GM18909 (cell line): ENCODE results near the gene SLC5A11.
"Not testable (repeated sequence)": the region's sequence is repeated elsewhere in the genome, so short reads cannot be mapped to it uniquely, and the experiment has no call there.

Experiments used
- ATAC-seq: cut with Tn5 transposase; IDR thresholded peaks from one replicate; pipeline ENCODE4 v1.9.1; 2021; ENCODE audit warnings: mild to moderate bottlenecking; ENCODE audit not compliant: unreplicated experiment, poor library complexity

The SLC5A11 gene, protein sequence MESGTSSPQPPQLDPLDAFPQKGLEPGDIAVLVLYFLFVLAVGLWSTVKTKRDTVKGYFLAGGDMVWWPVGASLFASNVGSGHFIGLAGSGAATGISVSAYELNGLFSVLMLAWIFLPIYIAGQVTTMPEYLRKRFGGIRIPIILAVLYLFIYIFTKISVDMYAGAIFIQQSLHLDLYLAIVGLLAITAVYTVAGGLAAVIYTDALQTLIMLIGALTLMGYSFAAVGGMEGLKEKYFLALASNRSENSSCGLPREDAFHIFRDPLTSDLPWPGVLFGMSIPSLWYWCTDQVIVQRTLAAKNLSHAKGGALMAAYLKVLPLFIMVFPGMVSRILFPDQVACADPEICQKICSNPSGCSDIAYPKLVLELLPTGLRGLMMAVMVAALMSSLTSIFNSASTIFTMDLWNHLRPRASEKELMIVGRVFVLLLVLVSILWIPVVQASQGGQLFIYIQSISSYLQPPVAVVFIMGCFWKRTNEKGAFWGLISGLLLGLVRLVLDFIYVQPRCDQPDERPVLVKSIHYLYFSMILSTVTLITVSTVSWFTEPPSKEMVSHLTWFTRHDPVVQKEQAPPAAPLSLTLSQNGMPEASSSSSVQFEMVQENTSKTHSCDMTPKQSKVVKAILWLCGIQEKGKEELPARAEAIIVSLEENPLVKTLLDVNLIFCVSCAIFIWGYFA

DNA sequence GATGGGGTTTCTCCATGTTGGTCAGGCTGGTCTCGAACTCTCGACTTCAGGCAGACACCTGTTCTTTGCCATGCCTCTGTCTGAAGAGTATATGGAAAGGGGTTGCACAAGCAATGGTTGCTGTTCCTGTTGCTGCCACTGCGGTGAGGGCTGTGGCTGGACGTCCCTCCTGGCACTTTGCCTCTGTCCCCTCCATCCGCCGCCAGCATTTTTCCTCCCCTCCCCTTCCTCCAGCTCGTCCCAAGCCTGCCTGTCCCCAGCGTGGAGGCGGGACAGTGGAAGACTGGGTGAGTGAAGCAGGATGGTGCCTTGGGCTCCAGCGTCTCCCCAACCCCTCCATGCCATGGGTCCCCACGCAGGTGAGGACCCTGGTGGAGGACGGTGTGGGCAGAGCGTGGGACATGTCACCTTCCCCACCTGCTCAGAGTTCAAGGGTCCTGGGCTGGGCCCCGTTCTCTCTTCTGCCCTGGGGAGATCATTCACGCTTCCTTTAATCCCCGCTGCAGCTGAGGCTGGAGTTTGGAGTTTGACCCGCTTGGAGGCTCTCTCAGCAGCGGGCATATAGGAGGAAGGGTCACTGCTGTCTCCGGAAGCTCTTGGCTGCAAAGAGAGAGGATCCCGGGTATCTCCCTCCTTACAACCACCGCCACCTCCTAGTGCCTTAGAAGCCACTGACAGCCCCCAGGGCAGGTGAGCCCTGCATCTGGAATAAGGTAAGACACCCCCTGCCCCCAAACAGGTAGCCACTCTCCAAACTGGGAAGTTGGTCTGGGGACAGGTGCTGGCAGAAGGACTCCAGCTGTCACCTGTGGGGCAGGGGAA is at the start of gene SLC5A11:
SLC5A11 (plus strand) TSS at position 238 of the 822 bp plus-strand sequence. CDS start 12,681 bp downstream, outside the sequence.
- ATAC-seq, result no peak

DNA sequence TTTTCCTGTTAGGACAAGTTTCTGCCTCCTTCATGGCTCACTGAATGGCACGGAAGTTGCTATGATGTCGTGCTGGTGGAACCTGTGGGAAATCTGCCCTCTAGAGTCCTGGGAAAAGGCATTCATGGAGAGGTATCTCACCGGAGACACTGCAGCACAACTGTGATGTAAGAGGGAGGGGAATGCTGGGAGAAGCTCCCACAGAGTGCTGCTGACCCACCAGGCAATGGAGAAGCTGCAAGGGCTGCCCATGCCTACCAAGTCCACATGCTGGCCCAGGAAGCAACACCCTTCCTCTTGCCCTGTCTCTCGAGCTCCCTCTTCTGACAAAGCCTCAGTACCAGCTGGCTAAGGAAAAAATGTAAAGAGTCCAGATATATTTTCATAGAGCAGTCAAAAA is 45.2 kb upstream of the SLC5A11 start:
- no peak for ATAC-seq

DNA sequence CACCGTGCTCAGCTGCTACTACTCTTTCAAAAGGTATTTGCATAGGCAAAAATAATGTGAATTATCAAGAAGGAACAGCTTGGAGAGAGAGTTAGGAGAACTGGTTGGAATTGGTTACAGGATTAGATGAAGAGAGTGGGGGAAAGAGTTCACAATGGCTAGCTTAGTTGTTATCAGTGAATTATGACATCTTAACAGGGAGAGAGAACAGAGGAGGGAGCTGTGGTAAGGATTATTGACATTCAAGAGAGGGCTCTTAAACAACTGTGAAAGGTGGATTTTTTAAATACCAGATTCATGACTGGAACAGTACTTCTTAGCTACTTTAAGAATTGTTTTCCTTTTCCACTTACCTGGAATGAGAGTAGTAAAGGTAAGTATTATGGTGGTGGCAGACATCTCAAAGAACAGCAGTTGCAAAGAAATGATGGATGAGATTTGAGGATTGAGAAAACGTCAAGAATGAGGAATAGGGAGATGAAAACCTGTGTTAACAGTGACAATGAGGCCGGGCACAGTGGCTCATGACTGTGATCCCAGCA is 43.9 kb upstream of the SLC5A11 start:
- no peak for ATAC-seq

DNA sequence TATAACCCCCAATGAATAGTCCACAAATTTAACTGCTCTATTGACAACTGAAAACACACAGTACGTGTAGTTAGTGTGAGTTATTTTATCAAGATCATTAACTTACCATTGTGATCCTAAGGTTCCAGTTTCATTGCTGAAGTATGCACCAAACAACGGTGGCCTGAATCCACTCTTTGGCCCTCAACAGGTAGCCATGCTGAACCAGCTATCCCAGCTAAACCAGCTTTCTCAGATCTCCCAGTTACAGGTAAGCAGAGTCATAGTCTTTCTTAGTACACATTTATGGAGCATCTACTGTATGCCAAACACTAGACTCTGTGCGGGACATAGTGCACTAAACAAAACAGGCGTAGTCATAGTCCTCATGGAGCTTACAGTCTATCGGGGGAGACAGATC is 40.3 kb upstream of the SLC5A11 start:
- ATAC-seq, result no peak

DNA sequence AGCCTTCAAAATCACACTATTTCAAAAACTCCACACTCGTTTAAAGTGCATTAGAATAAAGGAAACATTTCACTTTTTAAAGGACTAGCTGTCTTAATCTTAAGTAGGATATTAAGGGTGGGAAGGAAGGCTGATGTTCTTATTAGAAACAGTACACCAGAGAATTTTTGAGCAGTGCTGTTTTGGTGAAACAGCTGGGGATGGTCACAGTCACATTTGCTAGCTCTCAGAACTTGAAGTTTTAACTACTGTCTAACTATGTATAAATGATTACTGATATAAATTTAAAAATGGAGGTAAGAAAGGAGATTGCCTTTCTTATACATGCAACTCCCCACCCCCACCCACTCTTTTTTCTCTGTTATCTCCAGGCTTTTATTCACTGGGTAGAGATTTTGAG is 38.5 kb upstream of the SLC5A11 start:
- no peak for ATAC-seq

DNA sequence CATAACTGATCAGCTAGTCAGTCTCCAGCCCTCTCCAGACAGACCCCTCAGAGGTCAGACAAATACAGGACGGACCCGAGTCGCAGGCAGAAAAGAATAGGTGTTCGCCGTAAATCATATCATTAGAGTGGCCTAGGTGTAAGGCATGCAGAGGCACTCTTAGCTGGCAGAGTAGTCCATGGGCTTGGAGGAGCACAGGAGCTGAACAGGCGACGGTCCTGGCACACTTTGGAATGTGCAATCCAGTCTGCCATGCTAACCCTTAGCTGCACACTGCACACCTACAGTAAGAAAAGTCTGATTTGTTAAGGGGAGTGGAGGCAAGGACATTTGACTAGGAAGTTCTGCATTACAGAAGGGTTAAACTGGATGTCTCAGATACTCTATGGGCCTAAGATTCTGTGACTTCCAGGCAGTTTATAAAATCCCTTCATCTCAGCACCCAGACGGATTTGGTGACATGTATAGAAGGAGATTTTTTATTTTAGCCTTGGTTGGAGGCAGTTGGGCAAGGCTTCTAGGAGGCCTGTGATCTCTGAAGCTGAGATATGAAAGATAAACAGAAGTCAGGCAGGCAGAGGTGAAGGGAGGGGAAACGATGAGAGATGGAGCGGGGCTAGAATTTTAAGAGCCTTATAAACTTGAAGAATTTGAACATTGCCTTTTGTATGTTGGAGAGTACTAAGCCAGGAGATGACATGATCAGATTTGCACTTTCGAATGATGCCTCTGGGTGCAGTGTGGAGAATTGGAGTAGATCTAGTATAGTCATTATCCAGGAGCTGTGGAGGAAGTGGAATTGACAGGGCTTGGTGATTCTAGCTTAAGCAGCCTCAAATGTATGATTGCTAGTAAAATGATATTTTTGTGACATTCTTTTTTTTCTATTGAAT is 34.6 kb upstream of the SLC5A11 start:
- ATAC-seq, result no peak

DNA sequence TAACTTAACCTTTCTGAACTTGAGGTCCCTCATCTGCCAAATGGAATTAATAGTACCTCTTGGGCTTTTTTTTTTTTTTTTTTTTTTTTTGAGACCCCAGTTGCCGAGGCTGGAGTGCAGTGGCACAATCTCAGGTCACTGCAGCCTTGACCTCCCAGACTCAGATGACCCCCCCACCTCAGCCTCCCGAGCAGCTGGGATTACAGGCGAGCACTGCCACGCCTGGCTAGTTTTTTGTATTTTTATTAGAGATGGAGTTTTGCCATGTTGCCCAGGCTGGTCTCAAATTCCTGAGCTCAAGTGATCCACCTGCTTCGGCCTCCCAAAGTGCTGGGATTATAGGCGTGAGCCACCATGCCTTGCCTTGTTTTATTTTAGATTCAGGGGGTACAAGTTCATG is 33.0 kb upstream of the SLC5A11 start:
- ATAC-seq, result not testable (repeated sequence)

DNA sequence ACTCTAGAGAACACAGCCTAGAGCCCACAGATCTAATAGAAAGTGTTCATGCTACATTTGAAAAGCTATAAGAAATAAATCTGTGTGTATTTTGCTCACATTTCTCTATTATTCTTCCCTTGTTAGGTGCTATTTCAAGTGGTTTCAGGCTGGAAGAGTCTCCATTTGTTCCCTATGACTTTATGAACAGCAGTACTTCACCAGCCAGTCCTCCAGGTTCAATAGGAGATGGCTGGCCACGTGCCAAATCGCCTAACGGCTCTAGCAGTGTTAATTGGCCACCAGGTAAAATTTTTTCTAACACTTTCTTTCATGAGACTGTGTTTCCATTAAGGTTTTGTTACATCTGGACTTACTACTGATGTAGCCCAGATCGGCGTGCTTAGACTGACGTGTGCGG is 30.7 kb upstream of the SLC5A11 start:
- no peak for ATAC-seq

DNA sequence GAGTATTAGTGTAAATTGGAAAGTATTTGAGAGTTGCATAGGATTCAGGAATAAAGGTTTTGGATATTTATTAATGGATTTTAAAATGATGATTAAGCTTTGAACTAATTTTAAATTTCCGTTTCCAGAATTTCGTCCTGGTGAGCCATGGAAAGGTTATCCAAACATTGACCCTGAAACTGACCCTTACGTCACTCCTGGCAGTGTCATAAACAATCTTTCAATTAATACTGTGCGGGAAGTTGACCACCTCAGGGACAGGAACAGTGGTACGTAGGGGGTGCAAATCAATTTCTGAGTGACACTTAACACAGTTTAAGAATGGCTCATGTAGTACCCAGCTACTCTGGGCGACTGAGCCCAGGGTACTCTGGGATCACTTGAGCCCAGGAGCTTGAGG is 29.1 kb upstream of the SLC5A11 start:
- no peak for ATAC-seq

DNA sequence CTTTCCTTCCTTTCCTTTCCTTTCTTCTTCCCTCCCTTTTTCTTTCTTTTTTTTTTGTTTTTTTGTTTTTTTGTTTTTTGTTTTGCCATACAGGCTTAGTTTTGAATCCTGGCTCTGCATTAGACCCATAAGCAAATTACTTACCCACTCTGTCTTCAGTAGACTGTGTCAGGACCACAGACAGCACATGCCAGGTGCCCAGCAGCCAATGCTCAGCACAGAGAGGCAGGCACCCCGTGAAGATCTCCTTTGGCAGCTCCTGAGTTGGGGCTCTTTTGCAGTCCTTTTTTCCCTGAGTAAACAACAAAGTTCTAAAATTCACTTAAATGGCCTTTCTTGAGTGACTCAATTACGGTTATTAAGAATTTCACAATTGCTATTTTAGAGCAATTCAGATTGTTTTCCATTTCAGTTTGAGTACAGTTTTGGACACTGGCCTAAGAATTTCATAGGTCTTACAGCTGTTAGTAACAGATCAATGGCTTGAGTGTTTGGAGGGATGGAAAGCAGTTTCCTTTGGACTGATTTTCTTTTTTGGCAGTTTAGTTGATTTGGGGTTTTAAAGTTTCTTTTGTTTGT is 26.2 kb upstream of the SLC5A11 start:
- no peak for ATAC-seq

DNA sequence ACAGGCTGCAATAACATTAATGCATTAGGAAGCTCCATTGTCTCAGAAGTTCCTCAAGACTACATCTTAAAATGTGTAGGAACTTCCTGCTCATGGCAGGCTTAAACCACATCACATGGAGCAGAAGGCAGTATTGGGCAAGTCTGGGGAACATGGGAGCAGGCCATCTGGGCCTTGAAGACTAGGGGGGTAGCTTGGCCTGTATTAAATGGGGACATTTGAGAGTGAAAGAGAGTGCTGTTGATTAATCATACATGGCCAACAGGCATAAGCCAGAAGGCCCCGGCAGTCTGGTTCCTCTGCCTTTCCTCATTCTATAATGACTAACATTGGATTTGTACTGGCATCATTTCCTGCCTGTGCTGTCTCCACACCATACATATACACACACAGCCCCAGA is 25.2 kb upstream of the SLC5A11 start:
- ATAC-seq, result no peak

DNA sequence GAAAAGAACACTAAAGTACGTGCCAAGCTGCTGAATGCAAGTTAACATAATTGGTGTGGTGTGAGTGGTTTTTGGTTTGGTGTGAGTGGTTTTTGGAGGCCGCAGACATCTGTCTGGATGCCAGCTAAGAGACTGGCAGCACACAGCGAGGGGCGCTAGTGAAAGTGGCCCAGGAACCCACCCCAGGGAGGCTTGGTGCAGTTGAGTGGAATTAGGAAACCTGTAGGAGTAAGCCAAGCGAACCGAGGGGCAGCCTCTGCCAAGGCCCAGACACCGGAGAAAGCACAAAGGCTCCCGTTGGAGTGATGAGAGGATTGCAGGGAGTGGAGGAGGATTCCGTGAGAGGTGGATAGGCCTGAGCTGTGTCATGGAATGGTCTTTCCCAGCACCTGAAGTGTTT is 24.6 kb upstream of the SLC5A11 start:
- ATAC-seq, result no peak

DNA sequence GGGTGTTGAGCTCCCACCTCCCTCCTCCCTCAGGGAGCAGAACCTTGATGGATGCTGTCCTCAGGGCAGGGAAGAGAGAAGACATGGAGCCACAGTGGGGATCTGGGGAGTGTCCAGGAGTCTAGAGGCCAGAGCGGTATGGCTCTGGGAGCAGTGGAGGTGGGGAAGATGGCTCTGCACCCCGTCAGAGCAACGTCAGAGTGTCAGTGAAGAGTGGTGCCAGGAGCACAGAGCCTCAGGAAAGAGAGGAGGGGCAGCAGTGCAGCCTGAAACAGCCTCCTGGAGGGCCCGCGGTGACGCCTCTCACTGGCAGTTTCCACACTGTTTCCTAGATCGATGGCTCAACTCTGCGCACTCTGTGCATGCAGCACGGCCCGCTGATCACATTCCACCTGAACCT is 23.2 kb upstream of the SLC5A11 start:
- ATAC-seq, result no peak

DNA sequence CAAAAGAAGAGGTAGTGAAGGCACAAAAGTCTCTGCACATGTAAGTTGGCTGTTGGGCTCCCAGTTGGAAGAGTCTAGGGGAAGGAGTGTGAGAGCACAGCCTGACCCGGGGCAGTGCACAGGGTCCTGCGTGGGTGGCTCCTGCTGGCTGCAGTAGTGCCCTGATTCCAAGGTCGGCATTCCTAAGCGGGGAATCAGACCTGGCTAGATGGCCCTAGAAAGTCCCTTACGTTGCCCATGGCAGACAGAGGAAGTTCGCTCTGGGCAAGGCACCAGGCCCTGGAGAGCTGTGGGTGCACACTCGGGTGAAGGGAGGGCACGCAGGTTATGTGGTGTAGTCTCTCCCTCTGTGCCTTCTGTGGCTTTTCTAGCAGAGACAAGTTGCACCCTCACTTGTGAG is 22.8 kb upstream of the SLC5A11 start:
- ATAC-seq, result no peak

DNA sequence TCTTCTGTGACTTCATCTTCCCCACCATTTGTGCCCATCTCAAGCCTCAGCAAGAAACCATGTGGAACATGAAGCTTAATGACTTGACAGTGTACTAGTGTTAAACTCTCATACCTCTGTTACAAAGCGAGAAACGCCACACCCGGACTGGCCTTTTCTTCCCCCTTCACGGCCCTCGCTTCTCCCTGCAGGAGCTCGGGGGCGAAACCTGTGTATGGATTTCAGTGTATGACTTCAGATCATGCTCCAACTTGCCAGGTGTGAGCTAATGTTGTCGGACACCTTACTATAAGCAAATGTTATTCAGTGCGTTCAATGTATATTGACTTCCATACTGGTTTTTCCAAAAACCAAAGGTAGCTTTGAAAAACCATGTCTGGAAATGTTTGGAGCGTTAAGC is 20.1 kb upstream of the SLC5A11 start:
- no peak for ATAC-seq

DNA sequence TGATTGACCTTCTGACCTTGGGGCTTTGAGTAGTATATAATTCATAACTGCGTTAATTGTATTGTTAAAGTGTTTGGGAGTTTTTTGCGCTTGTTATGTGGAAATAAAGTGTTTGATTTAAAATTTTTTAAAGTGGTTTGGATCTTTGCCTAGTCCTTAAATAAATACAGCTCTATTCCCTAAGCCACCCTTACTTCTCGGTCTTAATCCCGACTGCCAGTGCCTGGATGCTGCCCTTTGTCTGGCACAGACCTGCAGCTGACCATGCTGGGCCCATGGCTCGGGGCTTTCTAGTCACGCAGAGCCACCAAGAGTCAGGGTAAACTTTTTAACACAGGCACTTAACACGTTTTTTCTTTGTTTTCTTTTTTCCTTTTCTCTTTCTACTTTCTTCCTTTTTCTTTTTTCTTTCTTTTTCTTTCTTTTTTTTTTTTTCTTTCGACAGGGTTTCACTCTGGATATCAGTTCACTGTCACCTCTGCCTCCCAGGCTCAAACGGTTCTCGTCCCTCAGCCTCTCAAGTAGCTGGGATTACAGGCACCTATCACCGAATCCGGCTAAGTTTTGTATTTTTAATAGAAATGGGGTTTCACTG is 19.6 kb upstream of the SLC5A11 start:
- ATAC-seq, result no peak

DNA sequence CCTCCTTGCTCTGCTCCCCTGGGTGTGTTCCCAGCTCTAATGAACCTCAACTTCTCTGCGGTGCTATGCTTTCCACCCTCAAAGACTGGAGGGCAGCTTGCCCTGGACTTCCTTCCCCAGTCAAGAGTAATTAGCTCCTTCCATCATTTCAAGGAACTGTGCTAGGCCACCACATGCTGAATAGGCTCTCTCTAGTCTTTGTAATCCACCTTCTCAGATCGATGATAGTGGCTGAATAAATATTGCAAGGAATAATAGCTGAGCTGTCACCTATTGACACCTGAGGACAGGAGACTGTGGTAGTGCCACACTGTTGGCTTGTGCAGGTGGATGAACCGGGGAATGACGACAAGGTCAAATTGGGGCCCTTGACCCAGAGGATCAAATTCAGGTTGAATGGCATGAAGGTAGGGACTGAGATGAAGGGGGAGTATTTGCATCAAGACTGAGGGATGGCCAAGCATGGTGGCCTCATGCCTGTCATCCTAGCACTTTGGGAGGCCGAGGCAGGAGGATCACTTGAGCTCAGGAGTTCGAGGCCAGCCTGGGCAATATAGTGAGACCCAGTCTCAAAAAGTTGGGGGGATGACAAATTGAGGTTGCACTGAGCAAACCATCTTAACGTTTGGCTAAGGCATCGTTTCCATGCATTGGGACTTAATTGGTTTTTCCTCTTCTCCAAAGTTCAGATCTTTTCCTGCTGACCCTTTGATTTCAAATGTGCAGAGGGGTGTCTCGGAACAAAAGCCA is 18.8 kb upstream of the SLC5A11 start:
- no peak for ATAC-seq

DNA sequence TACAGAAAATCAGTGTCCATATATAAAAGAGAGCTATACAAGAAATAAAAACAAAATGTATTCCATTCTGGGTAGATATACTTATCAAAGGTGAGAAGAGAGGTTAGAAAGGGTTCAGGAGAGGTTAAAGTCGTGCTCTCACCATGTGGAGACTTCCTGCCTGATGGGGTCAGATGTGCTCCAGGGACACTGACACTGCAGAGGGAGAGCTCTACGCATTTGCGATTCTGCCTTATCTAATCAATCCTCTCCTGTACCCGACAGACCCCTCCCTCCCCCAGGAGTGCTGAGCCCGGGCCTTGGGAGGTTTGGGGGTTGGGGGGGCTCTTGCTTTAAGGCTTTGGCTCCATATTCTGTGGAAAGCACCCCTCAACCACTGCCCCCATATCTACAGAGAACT is 16.6 kb upstream of the SLC5A11 start:
- no peak for ATAC-seq
